ENCODE measurements around the gene TTC39A.

Gene TTC39A

GRCh38 chr1:51312718-51313117 lies 17.6 kb downstream of the TTC39A start:
- Histone ChIP-seq H3K9me2 (ENCODE audit: low read depth, low read length) (no peaks in the 10 kb centered on the region), H2AFZ (ENCODE audit: low read length) (no peak overlapping the region)

DNA sequence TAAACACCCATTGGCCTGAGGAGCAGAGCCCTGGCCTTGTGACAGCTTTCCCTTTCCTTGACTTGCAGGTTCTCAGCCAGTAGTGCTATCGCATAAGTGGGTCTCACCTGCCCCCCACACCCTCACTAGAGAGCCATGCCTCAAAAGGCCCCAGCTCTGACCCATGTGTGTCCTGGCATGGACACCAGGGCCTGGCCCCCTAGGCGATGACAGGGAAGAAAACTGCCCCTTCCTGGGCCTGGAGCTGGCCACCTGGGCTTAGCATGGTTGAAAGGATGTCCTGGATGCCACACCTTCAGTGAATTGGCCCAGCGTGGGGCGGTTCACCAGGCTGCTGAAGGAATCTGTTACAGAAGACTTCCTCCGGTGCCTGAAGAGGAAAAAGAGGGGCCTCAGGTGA lies 18.5 kb downstream of the TTC39A start:
- Histone ChIP-seq H2AFZ (ENCODE audit: low read length) (no peak overlapping the region), H3K9me3 (ENCODE audit: low read length) (no peaks in the 10 kb centered on the region), H3K36me3 (ENCODE audit: insufficient read depth, low read length) (no peaks in the 10 kb centered on the region), H3K4me3 (ENCODE audit: low read depth, low read length, poor library complexity, severe bottlenecking) (no peak overlapping the region), H3K4me2 (ENCODE audit: low read length) (no peak overlapping the region), H3K27ac (ENCODE audit: low read depth, low read length, poor library complexity, severe bottlenecking) (no peak overlapping the region), H3K27me3 (ENCODE audit: insufficient read depth, low read length) (no peaks in the 10 kb centered on the region), H3K4me1 (ENCODE audit: insufficient read depth, low read length, severe bottlenecking) (no peaks in the 10 kb centered on the region), H3F3A (ENCODE audit: insufficient read depth, low read length) (no peaks in the 10 kb centered on the region), H3K9ac (ENCODE audit: low read length) (no peak overlapping the region), H4K20me1 (ENCODE audit: insufficient read depth, low read length) (no peaks in the 10 kb centered on the region), H3K79me2 (ENCODE audit: insufficient read depth, low read length) (no peaks in the 10 kb centered on the region), H3K9me2 (ENCODE audit: low read depth, low read length) (no peaks in the 10 kb centered on the region)
- TF ChIP-seq EZH2 (IDR thresholded peaks at IDR 0.05; ENCODE audit: borderline replicate concordance, low read length) (no peak), CTCF (IDR thresholded peaks at IDR 0.05; ENCODE audit: low read length) (no peak)

More at GRCh38 chr1:51312718-51313117, 17.6 kb downstream of the TTC39A start:
- Histone ChIP-seq H3K27ac (ENCODE audit: low read depth, low read length, poor library complexity, severe bottlenecking) (no peak overlapping the region), H3K4me3 (ENCODE audit: low read depth, low read length, poor library complexity, severe bottlenecking) (no peak overlapping the region), H3K9me3 (ENCODE audit: low read length) (no peaks in the 10 kb centered on the region), H3K79me2 (ENCODE audit: insufficient read depth, low read length) (no peaks in the 10 kb centered on the region), H3K9ac (ENCODE audit: low read length) (no peak overlapping the region), H3K36me3 (ENCODE audit: insufficient read depth, low read length) (no peaks in the 10 kb centered on the region), H3K4me1 (ENCODE audit: insufficient read depth, low read length, severe bottlenecking) (no peaks in the 10 kb centered on the region), H3F3A (ENCODE audit: insufficient read depth, low read length) (no peaks in the 10 kb centered on the region), H4K20me1 (ENCODE audit: insufficient read depth, low read length) (no peaks in the 10 kb centered on the region), H3K27me3 (ENCODE audit: insufficient read depth, low read length) (no peaks in the 10 kb centered on the region), H3K4me2 (ENCODE audit: low read length) (no peak overlapping the region)
- TF ChIP-seq EZH2 (IDR thresholded peaks at IDR 0.05; ENCODE audit: borderline replicate concordance, low read length) (no peak), CTCF (IDR thresholded peaks at IDR 0.05; ENCODE audit: low read length) (no peak)

- H3K9ac ChIP-seq (ENCODE audit: low read length) = no peak overlapping the region
- no peak overlapping the region for H3K4me2 ChIP-seq (ENCODE audit: low read length)
- no peak overlapping the region for H3K27ac ChIP-seq (ENCODE audit: low read depth, low read length, poor library complexity, severe bottlenecking)
- no peaks in the 10 kb centered on the region for H3K79me2 ChIP-seq (ENCODE audit: insufficient read depth, low read length)
- no peaks in the 10 kb centered on the region for H3K36me3 ChIP-seq (ENCODE audit: insufficient read depth, low read length)
- no peaks in the 10 kb centered on the region for H3K4me1 ChIP-seq (ENCODE audit: insufficient read depth, low read length, severe bottlenecking)
- H3K27me3 ChIP-seq (ENCODE audit: insufficient read depth, low read length) = no peaks in the 10 kb centered on the region
- H3K9me3 ChIP-seq (ENCODE audit: low read length) = no peaks in the 10 kb centered on the region
- no peaks in the 10 kb centered on the region for H4K20me1 ChIP-seq (ENCODE audit: insufficient read depth, low read length)
- no peak overlapping the region for H3K4me3 ChIP-seq (ENCODE audit: low read depth, low read length, poor library complexity, severe bottlenecking)
- H3F3A ChIP-seq (ENCODE audit: insufficient read depth, low read length) = no peaks in the 10 kb centered on the region
- no peaks in the 10 kb centered on the region for H3K9me2 ChIP-seq (ENCODE audit: low read depth, low read length)
- no peak overlapping the region for H2AFZ ChIP-seq (ENCODE audit: low read length)
- no peak for TF ChIP-seq CTCF (IDR thresholded peaks at IDR 0.05; ENCODE audit: low read length)
Measured at GRCh38 chr1:51310871-51311613, 19.3 kb downstream of the TTC39A start.
